ENCODE data around the gene ATP8A1. TPM values are rescaled to one million over a fixed set of nuclear protein-coding genes. Genes with fewer than 3 reads are reported as not detected.
A peak's percentile ranks its signal among the peaks of the same experiment; 100 is the strongest.

The ATP8A1 gene
- total RNA-seq, 1 experiment from 2014 or later, result 3.9 TPM

- Histone ChIP-seq H3K27me3 (ENCODE audit: control insufficient read depth, insufficient read depth, low read length) (no peaks in the 10 kb centered on the region), H3K36me3 (replicated peaks; ENCODE audit: control insufficient read depth, insufficient read depth, low read length) (0 out of 2 replicates have a peak, but pooled peaks cover 1% of the 10 kb centered on the region), H3K4me3 (ENCODE audit: insufficient read depth, low read depth, low read length) (no peak overlapping the region)
- no peak for DNase-seq
Observed at GRCh38 chr4:42549896-42550295, 107.0 kb downstream of the ATP8A1 start.

GRCh38 chr4:42547805-42548204 lies 109.1 kb downstream of the ATP8A1 start:
- Histone ChIP-seq H3K36me3 (replicated peaks; ENCODE audit: control insufficient read depth, insufficient read depth, low read length) (0 out of 2 replicates have a peak, but pooled peaks cover 1% of the 10 kb centered on the region), H3K27me3 (ENCODE audit: control insufficient read depth, insufficient read depth, low read length) (no peaks in the 10 kb centered on the region), H3K4me3 (ENCODE audit: insufficient read depth, low read depth, low read length) (no peak overlapping the region)
- no peak for DNase-seq

GRCh38 chr4:42543762-42544161 lies 113.1 kb downstream of the ATP8A1 start:
- no peak for DNase-seq
- Histone ChIP-seq H3K36me3 (replicated peaks; ENCODE audit: control insufficient read depth, insufficient read depth, low read length) (0 out of 2 replicates have a peak, but pooled peaks cover 1% of the 10 kb centered on the region), H3K27me3 (ENCODE audit: control insufficient read depth, insufficient read depth, low read length) (no peaks in the 10 kb centered on the region), H3K4me3 (ENCODE audit: insufficient read depth, low read depth, low read length) (no peak overlapping the region)

GRCh38 chr4:42543126-42543525 lies 113.8 kb downstream of the ATP8A1 start:
- no peak for DNase-seq
- Histone ChIP-seq H3K4me3 (ENCODE audit: insufficient read depth, low read depth, low read length) (no peak overlapping the region), H3K36me3 (replicated peaks; ENCODE audit: control insufficient read depth, insufficient read depth, low read length) (0 out of 2 replicates have a peak, but pooled peaks cover 1% of the 10 kb centered on the region), H3K27me3 (ENCODE audit: control insufficient read depth, insufficient read depth, low read length) (no peaks in the 10 kb centered on the region)

GRCh38 chr4:42541647-42542046 lies 115.3 kb downstream of the ATP8A1 start:
- DNase-seq, result no peak
- Histone ChIP-seq H3K4me3 (ENCODE audit: insufficient read depth, low read depth, low read length) (no peak overlapping the region), H3K36me3 (replicated peaks; ENCODE audit: control insufficient read depth, insufficient read depth, low read length) (no peaks in the 10 kb centered on the region), H3K27me3 (ENCODE audit: control insufficient read depth, insufficient read depth, low read length) (no peaks in the 10 kb centered on the region)

GRCh38 chr4:42533042-42533441 lies 123.9 kb downstream of the ATP8A1 start:
- no peak for DNase-seq
- Histone ChIP-seq H3K27me3 (ENCODE audit: control insufficient read depth, insufficient read depth, low read length) (no peaks in the 10 kb centered on the region), H3K4me3 (ENCODE audit: insufficient read depth, low read depth, low read length) (no peak overlapping the region), H3K36me3 (replicated peaks; ENCODE audit: control insufficient read depth, insufficient read depth, low read length) (no peaks in the 10 kb centered on the region; the same call in 1 of the 2 replicates)

GRCh38 chr4:42531341-42532030 lies 125.4 kb downstream of the ATP8A1 start:
- DNase-seq, result no peak
- H3K36me3 ChIP-seq (replicated peaks; ENCODE audit: control insufficient read depth, insufficient read depth, low read length), result no peaks in the 10 kb centered on the region; the same call in 1 of the 2 replicates
- H3K27me3 ChIP-seq (ENCODE audit: control insufficient read depth, insufficient read depth, low read length), result no peaks in the 10 kb centered on the region
- H3K4me3 ChIP-seq (ENCODE audit: insufficient read depth, low read depth, low read length), result no peak overlapping the region

GRCh38 chr4:42523066-42523718 lies 133.7 kb downstream of the ATP8A1 start:
- DNase-seq, result no peak
- Histone ChIP-seq H3K27me3 (ENCODE audit: control insufficient read depth, insufficient read depth, low read length) (no peaks in the 10 kb centered on the region), H3K36me3 (replicated peaks; ENCODE audit: control insufficient read depth, insufficient read depth, low read length) (no peaks in the 10 kb centered on the region), H3K4me3 (ENCODE audit: insufficient read depth, low read depth, low read length) (no peak overlapping the region)

GRCh38 chr4:42519803-42520417 lies 137.0 kb downstream of the ATP8A1 start:
- Histone ChIP-seq H3K4me3 (ENCODE audit: insufficient read depth, low read depth, low read length) (no peak overlapping the region), H3K36me3 (replicated peaks; ENCODE audit: control insufficient read depth, insufficient read depth, low read length) (no peaks in the 10 kb centered on the region), H3K27me3 (ENCODE audit: control insufficient read depth, insufficient read depth, low read length) (peaks cover 1% of the 10 kb centered on the region; the same call in 1 of the 2 replicates)
- DNase-seq, result peak; percentile 7

GRCh38 chr4:42515156-42515884 lies 141.6 kb downstream of the ATP8A1 start:
- no peaks in the 10 kb centered on the region for H3K36me3 ChIP-seq (replicated peaks; ENCODE audit: control insufficient read depth, insufficient read depth, low read length)
- peak; percentile 26 for DNase-seq
- H3K27me3 ChIP-seq (ENCODE audit: control insufficient read depth, insufficient read depth, low read length), result peaks cover 3% of the 10 kb centered on the region; the same call in 1 of the 2 replicates
- no peak overlapping the region for H3K4me3 ChIP-seq (ENCODE audit: insufficient read depth, low read depth, low read length)

- no peak overlapping the region for H3K4me3 ChIP-seq (ENCODE audit: insufficient read depth, low read depth, low read length)
- peak; percentile 3 for DNase-seq
- no peaks in the 10 kb centered on the region for H3K36me3 ChIP-seq (replicated peaks; ENCODE audit: control insufficient read depth, insufficient read depth, low read length)
- H3K27me3 ChIP-seq (ENCODE audit: control insufficient read depth, insufficient read depth, low read length), result peaks cover 3% of the 10 kb centered on the region; the same call in 1 of the 2 replicates
Observed at GRCh38 chr4:42513748-42514492, 143.0 kb downstream of the ATP8A1 start.

GRCh38 chr4:42512226-42512625 lies 144.7 kb downstream of the ATP8A1 start:
- DNase-seq, result peak; percentile 5
- H3K36me3 ChIP-seq (replicated peaks; ENCODE audit: control insufficient read depth, insufficient read depth, low read length), result no peaks in the 10 kb centered on the region
- H3K27me3 ChIP-seq (ENCODE audit: control insufficient read depth, insufficient read depth, low read length), result peaks cover 3% of the 10 kb centered on the region; the same call in 1 of the 2 replicates
- no peak overlapping the region for H3K4me3 ChIP-seq (ENCODE audit: insufficient read depth, low read depth, low read length)

- no peak for DNase-seq
- Histone ChIP-seq H3K4me3 (ENCODE audit: insufficient read depth, low read depth, low read length) (no peak overlapping the region), H3K36me3 (replicated peaks; ENCODE audit: control insufficient read depth, insufficient read depth, low read length) (no peaks in the 10 kb centered on the region)
Observed at GRCh38 chr4:42510225-42510624, 146.7 kb downstream of the ATP8A1 start.

More at GRCh38 chr4:42510225-42510624, 146.7 kb downstream of the ATP8A1 start:
- H3K27me3 ChIP-seq (ENCODE audit: control insufficient read depth, insufficient read depth, low read length), result peaks cover 2% of the 10 kb centered on the region; the same call in 1 of the 2 replicates

Data from H7 (cell line).